Mesothelial cell of epicardium (in vitro differentiated cells): ENCODE results near the gene CIZ1. TPM values are rescaled to one million over a fixed set of nuclear protein-coding genes. Genes with fewer than 3 reads are reported as not detected.

Experiments used
- DNase-seq, 2 experiments: peaks; one replicate each; pipeline ENCODE4 v3.0.0; 2021; ENCODE audit warnings: low spot score in 2 of 2; ENCODE audit not compliant: unreplicated experiment in 2 of 2
- H3K27ac Mint-ChIP-seq: 2 replicates; pipeline ENCODE4 v1.8.0; 2021; ENCODE audit warnings: mixed read lengths
- H3K27me3 Mint-ChIP-seq: 2 replicates; pipeline ENCODE4 v1.8.0; 2021; ENCODE audit warnings: low read depth, mixed read lengths
- H3K36me3 Mint-ChIP-seq: 2 replicates; pipeline ENCODE4 v1.8.0; 2021; ENCODE audit warnings: mixed read lengths
- H3K4me1 Mint-ChIP-seq: 2 replicates; pipeline ENCODE4 v1.8.0; 2021; ENCODE audit warnings: mixed read lengths
- H3K4me3 Mint-ChIP-seq: 2 replicates; pipeline ENCODE4 v1.8.0; 2021; ENCODE audit warnings: mild to moderate bottlenecking, moderate library complexity, mixed read lengths
- H3K9me3 Mint-ChIP-seq: 2 replicates; pipeline ENCODE4 v1.8.0; 2021; ENCODE audit warnings: mixed read lengths
- CTCF ChIP-seq: fragments of 200-600 bp; sonication (generic); IDR thresholded peaks from one replicate; pipeline ENCODE4 v1.5.0; 2021; ENCODE audit warnings: antibody characterized with exemption; ENCODE audit not compliant: unreplicated experiment
- total RNA-seq: library from RNA; stranded (reverse); gene quantifications from 3 replicates; pipeline ENCODE4 v1.2.1, GENCODE V29; 2021

Gene CIZ1
- total RNA-seq, 1 donor from 2014 or later = 152 TPM

GRCh38 chr9:128123451-128124080 lies 67.8 kb downstream of the CIZ1 start:
- no peak for DNase-seq
- Mint-ChIP-seq H3K4me1 (peaks cover 17% of the 10 kb centered on the region), H3K27me3 (no peaks in the 10 kb centered on the region), H3K4me3 (no peak overlapping the region), H3K9me3 (no peaks in the 10 kb centered on the region), H3K27ac (no peak overlapping the region), H3K36me3 (peaks cover 5% of the 10 kb centered on the region)
- no peak for TF ChIP-seq CTCF

- H3K9me3 Mint-ChIP-seq = no peaks in the 10 kb centered on the region
- peaks cover 5% of the 10 kb centered on the region for H3K36me3 Mint-ChIP-seq
- TF ChIP-seq CTCF = no peak
- H3K27me3 Mint-ChIP-seq = no peaks in the 10 kb centered on the region
- H3K27ac Mint-ChIP-seq = no peak overlapping the region
- no peak overlapping the region for H3K4me3 Mint-ChIP-seq
- peaks cover 14% of the 10 kb centered on the region for H3K4me1 Mint-ChIP-seq
- no peak for DNase-seq
These were observed 68.6 kb downstream of the CIZ1 start for GRCh38 chr9:128122809-128123175.

- no peak overlapping the region for H3K27ac Mint-ChIP-seq
- peaks cover 5% of the 10 kb centered on the region for H3K36me3 Mint-ChIP-seq
- no peak for DNase-seq
- no peaks in the 10 kb centered on the region for H3K27me3 Mint-ChIP-seq
- H3K4me3 Mint-ChIP-seq = no peak overlapping the region
- TF ChIP-seq CTCF = no peak
- no peaks in the 10 kb centered on the region for H3K9me3 Mint-ChIP-seq
- H3K4me1 Mint-ChIP-seq = peaks cover 17% of the 10 kb centered on the region
These were observed 69.2 kb downstream of the CIZ1 start for GRCh38 chr9:128121924-128122808.

- Mint-ChIP-seq H3K27ac (no peak overlapping the region), H3K4me3 (no peak overlapping the region)
These were observed 69.9 kb downstream of the CIZ1 start for GRCh38 chr9:128121466-128121810.

GRCh38 chr9:128120741-128121465 lies 70.5 kb downstream of the CIZ1 start:
- no peak overlapping the region for H3K27ac Mint-ChIP-seq
- H3K4me3 Mint-ChIP-seq = no peak overlapping the region
- H3K27me3 Mint-ChIP-seq = no peaks in the 10 kb centered on the region
- peaks cover 5% of the 10 kb centered on the region for H3K36me3 Mint-ChIP-seq
- TF ChIP-seq CTCF = no peak
- H3K9me3 Mint-ChIP-seq = no peaks in the 10 kb centered on the region
- H3K4me1 Mint-ChIP-seq = peaks cover 12% of the 10 kb centered on the region
- DNase-seq = no peak

More at GRCh38 chr9:128121466-128121810, 69.9 kb downstream of the CIZ1 start:
- DNase-seq = no peak
- TF ChIP-seq CTCF = no peak
- Mint-ChIP-seq H3K4me1 (peaks cover 17% of the 10 kb centered on the region), H3K9me3 (no peaks in the 10 kb centered on the region), H3K36me3 (peaks cover 5% of the 10 kb centered on the region), H3K27me3 (no peaks in the 10 kb centered on the region)
